Lower leg skin (tissue), 4 donors: ENCODE results near the gene RNF43. TPM values are rescaled to one million over a fixed set of nuclear protein-coding genes. Genes with fewer than 3 reads are reported as not detected.

ENCODE experiments used
- DNase-seq, 2 donors: peaks; one replicate each; pipeline ENCODE4 v3.0.0-alpha.2; 2019; ENCODE audit warnings: low spot score in 2 of 2
- H3K4me3 ChIP-seq: fragments of 200-600 bp; sonication (generic); 2 replicates; pipeline ENCODE4 v1.5.1; 2017; ENCODE audit warnings: mild to moderate bottlenecking, low read depth; ENCODE audit not compliant: poor library complexity, severe bottlenecking
- POLR2A ChIP-seq, 2 donors: fragments of 450-650 bp; IDR thresholded peaks; one replicate each; pipeline ENCODE4 v1.6.1; 2016 to 2017; ENCODE audit warnings: antibody characterized with exemption in 2 of 2, mild to moderate bottlenecking in 1 of 2, moderate library complexity in 1 of 2
- WGBS, 2 donors: methylation state at CpG; one replicate each; pipeline ENCODE4 v1.1.5; 2018; 5-methylcytosine and 5-hydroxymethylcytosine counted together
- intact Hi-C: fragments of 100-400 bp; cut with DNase I; formaldehyde crosslinking; loops from one replicate; pipeline ENCODE4 v1.15.0; 2023; ENCODE audit warnings: low total_unique reads
- total RNA-seq, 4 donors: library from RNA; depleted of rRNA; stranded (reverse); fragments of >200 nt; gene quantifications; one replicate each; pipeline ENCODE4 v1.1.0, GENCODE V29; 2016
- TF ChIP-seq, protein P1 (sequence below), 3 donors: fragments of 450-650 bp; IDR thresholded peaks; one replicate each; pipeline ENCODE4 v1.5.1; 2016; ENCODE audit warnings: antibody characterized with exemption in 3 of 3, mild to moderate bottlenecking in 3 of 3, moderate library complexity in 2 of 3

RNF43 gene
- total RNA-seq, 4 donors from 2014 or later = 11.0 to 20.0 (median 18.4) TPM

DNA sequence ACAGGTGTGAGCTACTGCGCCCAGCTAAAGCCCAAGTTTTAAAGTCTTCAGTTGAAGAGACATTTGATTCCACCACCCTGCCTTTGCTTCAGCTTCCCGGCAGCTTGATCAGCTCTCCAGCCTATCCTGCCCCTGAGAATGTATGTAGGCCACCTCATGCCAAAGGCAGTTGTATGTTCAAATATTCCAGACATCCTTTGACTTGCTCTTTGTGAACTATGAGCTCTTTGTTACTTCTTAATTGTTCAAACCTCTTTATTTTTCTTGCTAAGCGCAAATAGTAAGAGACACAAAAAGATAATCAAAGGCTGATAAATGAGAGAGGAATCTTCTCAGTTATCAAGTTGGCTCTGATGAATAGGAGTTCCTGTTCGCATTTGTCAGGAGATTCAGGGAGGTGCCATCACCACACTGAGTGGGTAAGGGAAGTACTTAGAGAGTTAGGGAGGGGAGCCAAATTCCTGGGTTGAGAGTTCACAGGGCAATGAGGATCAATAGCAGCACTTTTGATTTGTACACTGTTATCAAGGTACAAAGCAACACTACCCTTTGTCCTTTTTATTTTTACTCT is 33.4 kb downstream of the RNF43 start:
- H3K4me3 ChIP-seq = no peak overlapping the region
- TF ChIP-seq, protein P1, sequence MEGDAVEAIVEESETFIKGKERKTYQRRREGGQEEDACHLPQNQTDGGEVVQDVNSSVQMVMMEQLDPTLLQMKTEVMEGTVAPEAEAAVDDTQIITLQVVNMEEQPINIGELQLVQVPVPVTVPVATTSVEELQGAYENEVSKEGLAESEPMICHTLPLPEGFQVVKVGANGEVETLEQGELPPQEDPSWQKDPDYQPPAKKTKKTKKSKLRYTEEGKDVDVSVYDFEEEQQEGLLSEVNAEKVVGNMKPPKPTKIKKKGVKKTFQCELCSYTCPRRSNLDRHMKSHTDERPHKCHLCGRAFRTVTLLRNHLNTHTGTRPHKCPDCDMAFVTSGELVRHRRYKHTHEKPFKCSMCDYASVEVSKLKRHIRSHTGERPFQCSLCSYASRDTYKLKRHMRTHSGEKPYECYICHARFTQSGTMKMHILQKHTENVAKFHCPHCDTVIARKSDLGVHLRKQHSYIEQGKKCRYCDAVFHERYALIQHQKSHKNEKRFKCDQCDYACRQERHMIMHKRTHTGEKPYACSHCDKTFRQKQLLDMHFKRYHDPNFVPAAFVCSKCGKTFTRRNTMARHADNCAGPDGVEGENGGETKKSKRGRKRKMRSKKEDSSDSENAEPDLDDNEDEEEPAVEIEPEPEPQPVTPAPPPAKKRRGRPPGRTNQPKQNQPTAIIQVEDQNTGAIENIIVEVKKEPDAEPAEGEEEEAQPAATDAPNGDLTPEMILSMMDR (IDR thresholded peaks at IDR 0.05) = no peak
- TF ChIP-seq POLR2A (IDR thresholded peaks at IDR 0.05) = no peak
- 66 to 69% methylated on average over 4 of the region's 4 CpGs for WGBS, 2 donors
- DNase-seq = no peak
- intact Hi-C loops = no loop called here

GRCh38 chr17:58382872-58383242 is 34.5 kb downstream of the RNF43 start:
- no peak for DNase-seq
- 81 to 100% methylated on average over 1 of the region's 1 CpG for WGBS, 2 donors
- H3K4me3 ChIP-seq = no peak overlapping the region
- TF ChIP-seq POLR2A (IDR thresholded peaks at IDR 0.05) = no peak
- TF ChIP-seq, protein P1 (IDR thresholded peaks at IDR 0.05) = no peak
- intact Hi-C loops = no loop called here

DNA sequence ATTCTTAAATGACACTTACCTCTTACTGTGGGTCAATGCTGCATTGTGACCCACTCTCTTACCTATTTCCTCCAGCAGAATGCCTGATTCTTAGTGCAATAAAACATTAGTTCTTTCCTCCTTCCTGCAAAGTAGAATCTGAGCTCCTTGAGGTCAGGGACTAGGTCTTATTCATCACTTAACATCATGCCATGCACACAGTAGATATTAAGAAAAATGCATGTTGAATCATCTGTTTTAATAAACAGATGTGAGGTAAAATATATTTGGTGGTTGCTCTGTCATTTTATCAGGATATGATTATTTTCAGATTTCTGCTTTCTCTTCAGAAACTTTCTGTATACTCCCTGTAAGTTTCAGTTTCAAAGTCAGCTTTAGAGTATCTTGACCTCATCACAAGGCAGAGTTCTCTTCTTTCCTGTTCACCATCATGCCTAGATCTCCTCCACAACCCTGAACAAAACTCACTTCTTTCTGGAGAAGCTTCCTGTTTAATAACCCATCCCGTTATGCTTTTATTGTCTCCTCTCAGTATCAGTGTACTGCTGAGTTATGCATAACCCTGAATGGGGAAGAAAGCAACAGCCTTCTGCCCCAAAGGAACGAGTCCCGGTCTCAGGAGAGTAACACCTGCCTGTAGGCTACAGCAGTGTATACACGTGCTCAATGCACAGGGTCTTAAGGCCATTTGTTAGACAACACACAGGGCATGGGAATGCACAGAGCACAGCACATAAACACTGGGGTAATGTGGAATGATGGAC is 35.0 kb downstream of the RNF43 start:
- 36% methylated on average over 4 of the region's 4 CpGs for WGBS, 2 donors
- H3K4me3 ChIP-seq = no peak overlapping the region
- TF ChIP-seq POLR2A (IDR thresholded peaks at IDR 0.05) = no peak
- intact Hi-C loops = no loop called here
- DNase-seq = no peak

DNA sequence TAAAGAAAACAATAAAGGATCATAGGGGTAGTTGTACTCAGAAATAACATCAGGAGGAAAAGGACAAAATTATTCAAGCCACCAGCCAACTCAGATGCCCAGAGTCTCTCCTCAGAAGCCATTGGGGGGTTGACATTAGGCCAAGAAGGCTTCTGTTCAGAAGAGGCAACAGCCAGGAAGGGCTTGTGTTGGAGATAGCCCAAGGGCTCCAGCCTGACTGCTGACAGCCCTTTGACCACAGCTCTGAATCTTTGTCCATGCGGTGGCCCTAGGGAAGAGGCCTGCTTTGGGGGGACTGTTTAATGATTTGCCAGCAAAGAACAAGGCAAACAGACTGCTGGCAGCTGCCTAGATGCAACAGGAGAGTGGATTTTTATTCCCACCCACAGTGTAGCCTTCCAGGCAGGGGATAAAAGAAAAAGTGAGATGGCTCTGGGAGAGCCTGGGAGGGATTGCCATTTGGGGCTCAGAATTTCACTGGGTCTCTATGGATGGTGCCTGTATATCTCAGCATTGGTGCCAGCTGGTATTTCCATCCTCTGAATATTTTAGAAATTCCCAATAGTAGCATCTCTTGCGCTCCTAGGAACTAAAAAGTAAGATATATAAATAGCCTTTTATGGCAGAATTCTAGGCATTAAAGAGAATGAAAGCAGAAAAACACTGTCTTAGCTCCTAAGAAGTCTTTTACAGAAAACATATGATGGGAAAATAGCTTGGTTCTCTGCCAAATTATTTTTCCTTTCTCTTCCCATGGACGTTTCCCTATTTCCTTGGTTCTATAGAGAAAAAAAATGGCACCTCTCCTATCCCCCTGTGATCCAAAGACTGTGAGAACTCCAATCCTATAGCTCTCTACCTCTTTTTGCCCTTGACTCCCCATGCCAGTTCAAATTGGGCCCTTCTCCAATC is 36.0 kb downstream of the RNF43 start:
- TF ChIP-seq POLR2A (IDR thresholded peaks at IDR 0.05) = no peak
- TF ChIP-seq, protein P1 (IDR thresholded peaks at IDR 0.05) = no peak
- WGBS, 2 donors = 36 to 60% methylated on average over 3 of the region's 3 CpGs
- DNase-seq = no peak
- intact Hi-C loops = no loop called here
- no peak overlapping the region for H3K4me3 ChIP-seq

DNA sequence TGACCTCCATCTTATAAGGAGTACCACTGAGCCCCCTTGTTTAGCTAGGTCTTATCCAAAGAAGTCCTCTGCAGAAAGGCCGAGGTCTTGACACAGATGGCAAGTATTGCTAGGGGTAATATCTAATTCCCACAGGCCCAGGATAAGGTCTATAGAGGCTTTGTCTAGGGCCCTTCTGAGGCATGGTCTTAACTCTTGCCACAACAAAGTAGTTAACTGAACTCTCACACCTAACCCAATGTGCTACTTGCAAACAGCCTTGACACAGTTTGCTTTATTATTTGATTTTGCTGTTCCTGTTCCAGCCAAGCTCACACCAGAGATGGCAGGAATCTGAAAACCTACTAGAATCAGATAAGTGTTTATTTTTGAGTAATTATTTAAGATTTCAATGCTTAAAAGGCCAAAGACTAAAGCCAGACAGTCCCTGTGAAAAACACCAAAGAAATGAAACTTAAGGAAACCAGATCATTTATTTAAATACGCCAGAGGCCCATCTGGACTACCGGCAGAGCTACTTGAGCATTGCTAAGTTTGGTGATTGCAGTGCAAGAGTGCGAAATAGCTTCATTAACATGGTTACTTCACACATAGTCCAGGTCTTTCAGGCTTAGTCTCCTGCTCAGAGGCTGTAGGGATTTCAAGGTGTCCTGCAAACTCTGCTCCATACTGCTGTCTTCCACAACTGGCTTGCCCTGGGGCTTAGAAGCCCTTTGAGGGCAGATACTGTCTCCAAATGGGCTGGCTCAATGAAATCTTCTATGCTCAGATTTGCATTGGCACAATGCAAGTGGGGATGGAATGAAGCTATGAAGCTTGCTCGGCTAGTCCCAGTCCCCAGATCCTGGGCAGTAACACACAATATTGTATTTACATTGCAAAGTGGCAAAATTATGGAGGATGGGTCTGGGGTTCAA is 36.9 kb downstream of the RNF43 start:
- DNase-seq = no peak
- intact Hi-C loops = no loop called here
- no peak overlapping the region for H3K4me3 ChIP-seq
- 83 to 92% methylated on average over 5 of the region's 5 CpGs for WGBS, 2 donors
- no peak for TF ChIP-seq POLR2A (IDR thresholded peaks at IDR 0.05)
- TF ChIP-seq, protein P1 (IDR thresholded peaks at IDR 0.05) = no peak
